Neural cell (in vitro differentiated cells): ENCODE results near the gene INA.
A peak's percentile ranks its signal among the peaks of the same experiment; 100 is the strongest.

Experiments
- CTCF ChIP-seq: fragments of 450-650 bp; IDR thresholded peaks from 2 replicates; pipeline ENCODE4 v1.5.1; 2014; ENCODE audit warnings: antibody characterized with exemption, mild to moderate bottlenecking, moderate library complexity; ENCODE audit not compliant: poor library complexity, severe bottlenecking
- EP300 ChIP-seq: fragments of 450-650 bp; conservative IDR thresholded peaks from 2 replicates; pipeline ENCODE4 v1.6.1; 2014; ENCODE audit warnings: antibody characterized with exemption, mild to moderate bottlenecking, moderate library complexity; ENCODE audit not compliant: poor library complexity, severe bottlenecking
- EZH2 ChIP-seq: fragments of 200-600, 300-800 bp; shearing (Covaris generic), sonication (generic); IDR thresholded peaks from 2 replicates; pipeline ENCODE4 v1.6.1; 2014; ENCODE audit warnings: antibody characterized with exemption, low read length, borderline replicate concordance, mild to moderate bottlenecking; ENCODE audit not compliant: insufficient read depth, poor library complexity, severe bottlenecking
- MXI1 ChIP-seq: fragments of 450-650 bp; conservative IDR thresholded peaks from 2 replicates; pipeline ENCODE4 v1.6.1; 2014; ENCODE audit warnings: antibody characterized with exemption, mild to moderate bottlenecking; ENCODE audit not compliant: poor library complexity, severe bottlenecking
- POLR2AphosphoS5 ChIP-seq: IDR thresholded peaks from 2 replicates; pipeline ENCODE4 v1.6.1; 2012
- RAD21 ChIP-seq: fragments of 450-650 bp; conservative IDR thresholded peaks from 2 replicates; pipeline ENCODE4 v1.6.1; 2014; ENCODE audit warnings: antibody characterized with exemption, mild to moderate bottlenecking, moderate library complexity
- REST ChIP-seq: IDR thresholded peaks from 2 replicates; pipeline ENCODE4 v1.6.1; 2012; ENCODE audit warnings: borderline replicate concordance

DNA sequence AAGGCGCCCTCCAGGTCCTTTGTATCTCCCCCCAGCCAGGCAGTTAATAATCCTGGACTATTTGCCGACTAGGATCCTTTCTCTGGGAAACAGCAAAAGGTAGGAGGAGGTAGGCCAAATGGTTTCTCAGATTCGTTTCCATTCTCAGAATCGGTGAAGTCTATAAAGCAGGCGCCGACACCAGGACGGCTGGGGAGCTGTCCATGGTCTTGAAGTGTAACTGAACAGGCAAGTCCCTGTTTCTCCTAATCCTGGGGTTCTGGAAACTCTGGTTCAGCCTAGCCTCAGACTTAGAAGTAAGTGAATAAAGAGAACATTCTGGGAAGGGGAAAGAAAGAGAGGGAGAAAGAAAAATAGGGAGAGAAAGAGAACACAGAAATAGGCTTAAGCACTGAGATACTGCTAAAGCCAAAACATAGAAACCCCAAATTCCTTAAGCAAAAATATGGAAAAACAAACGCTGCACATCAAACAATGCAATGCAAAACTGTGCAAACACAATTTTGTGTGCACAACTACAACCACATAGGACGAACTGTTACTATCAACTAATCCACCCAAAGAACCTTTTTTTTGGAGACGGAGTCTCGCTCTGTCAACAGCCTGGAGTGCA, 11.1 kb upstream of the INA start:
- TF ChIP-seq CTCF (no peak), RAD21 (no peak), EP300 (no peak), MXI1 (no peak), POLR2AphosphoS5 (no peak), REST (peak; percentile 71), EZH2 (no peak)
